Thyroid gland (tissue), 4 donors: ENCODE measurements around the gene ACTL8. TPM values are rescaled to one million over a fixed set of nuclear protein-coding genes. Genes with fewer than 3 reads are reported as not detected.
"Not testable (repeated sequence)": the region's sequence is repeated elsewhere in the genome, so short reads cannot be mapped to it uniquely, and the experiment has no call there.

Experiments used
- DNase-seq, 2 donors: peaks; one replicate each; pipeline ENCODE4 v3.0.0-alpha.2; 2019
- H3K27ac ChIP-seq, 3 donors: fragments of 200-600 bp; sonication (generic); 1 replicate in 2 of 3; 2 replicates in 1 of 3; pipeline ENCODE4 v1.5.1; 2016 to 2019; ENCODE audit warnings: mild to moderate bottlenecking in 1 of 3, moderate library complexity in 1 of 3
- H3K27me3 ChIP-seq: fragments of 200-600 bp; sonication (generic); one replicate; pipeline ENCODE4 v1.5.1; 2019
- H3K36me3 ChIP-seq, 2 donors: fragments of 200-600 bp; sonication (generic); one replicate each; pipeline ENCODE4 v1.5.1; 2016 to 2019
- H3K4me1 ChIP-seq, 2 donors: fragments of 200-600 bp; sonication (generic); one replicate each; pipeline ENCODE4 v1.5.1; 2017 to 2019
- H3K4me3 ChIP-seq, 3 donors: fragments of 200-600 bp; sonication (generic); replicated peaks in 1 of 3; 1 replicate in 2 of 3; 2 replicates in 1 of 3; pipeline ENCODE4 v1.5.1; 2016; ENCODE audit warnings: mild to moderate bottlenecking in 1 of 3
- H3K9me3 ChIP-seq: fragments of 200-600 bp; sonication (generic); one replicate; pipeline ENCODE4 v1.5.1; 2017
- CTCF ChIP-seq, 6 experiments: fragments of 200-600 bp in 3 of 6; fragments of 450-650 bp in 3 of 6; sonication (generic) in 3 of 6; IDR thresholded peaks; one replicate each; pipeline ENCODE4 v1.5.1; 2016 to 2019; ENCODE audit warnings: antibody characterized with exemption in 6 of 6, mild to moderate bottlenecking in 2 of 6, inconsistent platforms in 1 of 6, moderate library complexity in 1 of 6
- POLR2A ChIP-seq, 2 donors: fragments of 450-650 bp; IDR thresholded peaks; one replicate each; pipeline ENCODE4 v1.6.1; 2017; ENCODE audit warnings: antibody characterized with exemption in 2 of 2, mild to moderate bottlenecking in 2 of 2, moderate library complexity in 1 of 2
- WGBS, 2 donors: methylation state at CpG; one replicate each; pipeline ENCODE4 v1.1.5; 2017; 5-methylcytosine and 5-hydroxymethylcytosine counted together
- intact Hi-C: fragments of 100-400 bp; cut with DNase I; formaldehyde crosslinking; loops from one replicate; pipeline ENCODE4 v1.15.1; 2023
- total RNA-seq, 4 donors: library from RNA; depleted of rRNA; stranded (reverse); fragments of >200 nt; gene quantifications; one replicate each; pipeline ENCODE4 v1.2.3, GENCODE V29; 2016

ACTL8 gene
- total RNA-seq, 4 donors from 2014 or later: not detected

GRCh38 chr1:17745479-17745955 lies 9.6 kb upstream of the ACTL8 start:
- no peak for TF ChIP-seq CTCF (IDR thresholded peaks at IDR 0.05)
- TF ChIP-seq POLR2A (IDR thresholded peaks at IDR 0.05): no peak
- 92 to 96% methylated on average over 3 of the region's 3 CpGs for WGBS, 2 donors
- no peak for DNase-seq

DNA sequence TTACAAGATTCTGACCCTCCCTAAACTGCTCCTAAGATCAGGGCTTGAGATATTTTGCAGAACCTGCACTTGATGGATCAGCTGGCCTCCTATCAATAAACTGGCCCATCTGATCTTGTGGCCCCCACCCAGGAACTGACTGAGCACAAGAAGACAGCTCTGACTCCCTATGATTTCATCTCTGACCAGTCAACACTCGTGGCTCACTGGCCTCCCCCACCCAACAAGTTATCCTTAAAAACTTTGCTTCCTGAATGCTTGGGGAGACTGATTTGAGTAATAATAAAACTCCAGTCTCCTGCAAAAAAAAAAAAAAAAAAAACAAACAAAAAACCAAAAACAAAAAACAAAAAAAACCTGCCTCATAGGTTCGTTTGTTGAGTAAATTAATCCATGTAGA lies 8.9 kb upstream of the ACTL8 start:
- H3K4me3 ChIP-seq, H3K4me1 ChIP-seq, DNase-seq, intact Hi-C loops, H3K36me3 ChIP-seq, H3K27ac ChIP-seq, H3K27me3 ChIP-seq, H3K9me3 ChIP-seq: not testable (repeated sequence)
- 71 to 98% methylated on average over 2 of the region's 2 CpGs for WGBS, 2 donors

More at GRCh38 chr1:17745479-17745955, 9.6 kb upstream of the ACTL8 start:
- no peak overlapping the region for H3K27ac ChIP-seq
- no peaks in the 10 kb centered on the region for H3K27me3 ChIP-seq
- H3K4me3 ChIP-seq: no peak overlapping the region
- intact Hi-C loops: no loop called here
- no peaks in the 10 kb centered on the region for H3K36me3 ChIP-seq
- no peaks in the 10 kb centered on the region for H3K9me3 ChIP-seq
- no peaks in the 10 kb centered on the region for H3K4me1 ChIP-seq

DNA sequence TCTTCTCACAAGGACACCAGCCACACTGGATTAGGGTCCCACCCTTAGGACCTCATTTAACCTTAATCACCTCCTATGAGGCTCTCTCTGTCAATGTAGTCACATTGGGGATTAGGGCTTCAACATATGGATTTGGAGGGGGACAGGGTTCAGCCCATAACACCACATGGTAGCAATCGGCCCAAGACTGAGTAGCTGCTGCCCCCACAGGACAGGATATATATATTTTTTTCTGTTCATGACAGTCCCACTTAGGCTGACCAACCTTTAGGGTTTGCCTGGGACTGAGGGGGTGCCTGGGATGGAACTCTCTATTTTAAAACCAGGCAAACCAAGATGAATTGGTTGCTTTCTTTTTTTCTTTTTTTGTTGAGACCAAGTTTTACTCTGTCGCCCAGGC lies 8.2 kb upstream of the ACTL8 start:
- no peak for DNase-seq
- Histone ChIP-seq H3K27ac (no peak overlapping the region), H3K4me3 (no peak overlapping the region), H3K4me1 (no peaks in the 10 kb centered on the region), H3K36me3 (no peaks in the 10 kb centered on the region), H3K9me3 (no peaks in the 10 kb centered on the region), H3K27me3 (no peaks in the 10 kb centered on the region)
- WGBS, 2 donors: 91 to 98% methylated on average over 2 of the region's 2 CpGs
- TF ChIP-seq POLR2A (IDR thresholded peaks at IDR 0.05) (no peak), CTCF (IDR thresholded peaks at IDR 0.05) (no peak)
- intact Hi-C loops: no loop called here

DNA sequence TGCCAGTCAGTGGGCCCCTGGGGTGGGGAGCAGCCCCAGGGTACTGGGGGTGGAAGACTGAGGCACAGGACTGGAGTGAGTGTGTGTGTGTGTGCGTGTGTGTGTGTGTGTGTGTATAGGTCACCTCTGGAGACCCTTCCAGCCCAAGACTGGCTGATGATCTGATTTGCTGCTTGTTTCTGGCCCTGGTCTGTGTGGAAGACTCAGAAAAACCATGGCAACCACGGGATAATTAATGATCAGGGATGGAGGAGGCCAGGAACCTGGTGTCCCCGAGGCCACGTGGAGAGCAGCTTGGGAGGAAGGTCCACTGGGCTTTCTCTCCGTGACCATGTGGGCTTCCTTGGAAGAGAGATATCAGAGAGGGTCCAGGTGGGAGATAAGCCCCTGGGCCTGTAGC lies 4.8 kb upstream of the ACTL8 start:
- DNase-seq: no peak
- Histone ChIP-seq H3K4me1 (no peaks in the 10 kb centered on the region), H3K27ac (no peak overlapping the region), H3K36me3 (no peaks in the 10 kb centered on the region), H3K27me3 (no peaks in the 10 kb centered on the region), H3K9me3 (no peaks in the 10 kb centered on the region), H3K4me3 (no peak overlapping the region)
- intact Hi-C loops: no loop called here
- 82 to 85% methylated on average over 5 of the region's 5 CpGs for WGBS, 2 donors
- TF ChIP-seq POLR2A (IDR thresholded peaks at IDR 0.05): no peak
- no peak for TF ChIP-seq CTCF (IDR thresholded peaks at IDR 0.05)

DNA sequence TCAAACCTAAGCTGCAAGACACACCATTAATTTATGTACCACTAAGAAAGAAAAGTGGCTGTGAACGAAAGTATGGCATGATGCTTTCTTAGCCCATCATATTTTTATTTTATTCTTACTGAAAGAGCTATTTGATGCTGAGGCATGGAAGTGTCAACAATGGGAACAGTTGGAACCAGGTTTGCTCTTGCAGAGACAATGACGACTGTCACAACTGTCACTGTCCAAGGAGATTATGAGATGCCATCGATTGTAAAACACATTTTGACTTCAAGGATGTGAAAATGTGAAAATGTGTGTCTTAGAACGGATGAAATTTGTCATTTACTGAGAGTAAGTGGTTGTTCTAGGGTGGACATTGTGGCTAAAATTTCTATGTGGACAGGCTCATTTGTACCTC lies 2.8 kb upstream of the ACTL8 start:
- no peak overlapping the region for H3K4me3 ChIP-seq
- intact Hi-C loops: no loop called here
- H3K36me3 ChIP-seq: no peaks in the 10 kb centered on the region
- H3K4me1 ChIP-seq: no peaks in the 10 kb centered on the region
- H3K9me3 ChIP-seq: no peaks in the 10 kb centered on the region
- no peaks in the 10 kb centered on the region for H3K27me3 ChIP-seq
- no peak overlapping the region for H3K27ac ChIP-seq
- 75 to 82% methylated on average over 4 of the region's 4 CpGs for WGBS, 2 donors
- TF ChIP-seq POLR2A (IDR thresholded peaks at IDR 0.05) (no peak), CTCF (IDR thresholded peaks at IDR 0.05) (no peak)
- no peak for DNase-seq

DNA sequence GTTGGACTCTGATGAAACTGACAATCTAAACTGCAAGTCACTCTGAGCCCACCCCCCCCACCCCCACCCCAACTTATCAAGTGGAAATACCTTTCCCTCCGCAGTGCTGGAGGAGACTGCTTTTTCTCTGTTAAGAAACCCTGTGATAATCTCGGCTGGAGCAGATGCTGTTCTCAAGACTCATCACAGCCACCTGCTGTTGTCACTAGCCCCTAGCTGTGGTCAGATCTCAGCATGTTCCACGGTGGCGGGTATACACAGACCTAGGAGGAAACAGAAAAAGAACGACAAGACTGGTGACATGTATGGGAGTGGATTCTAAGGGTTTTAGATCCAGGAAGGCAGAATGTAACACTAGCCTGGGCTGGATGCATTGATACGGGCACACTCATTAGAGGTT lies 2.3 kb downstream of the ACTL8 start:
- no peak for TF ChIP-seq CTCF (IDR thresholded peaks at IDR 0.05)
- TF ChIP-seq POLR2A (IDR thresholded peaks at IDR 0.05): no peak
- Histone ChIP-seq H3K9me3 (no peaks in the 10 kb centered on the region), H3K4me3 (no peak overlapping the region), H3K27me3 (no peaks in the 10 kb centered on the region), H3K4me1 (no peaks in the 10 kb centered on the region), H3K27ac (no peak overlapping the region), H3K36me3 (no peaks in the 10 kb centered on the region)
- WGBS, 2 donors: 66 to 77% methylated on average over 6 of the region's 6 CpGs
- intact Hi-C loops: no loop called here
- DNase-seq: no peak
